Trophoblast cell (in vitro differentiated cells and primary cell): ENCODE measurements around the gene ZFC3H1.

Source experiments
- DNase-seq, 2 donors: peaks; one replicate each; pipeline ENCODE4 v3.0.0-alpha.2; 2016
- H2AFZ ChIP-seq: 2 replicates; pipeline ENCODE4 v1.6.1; 2013; ENCODE audit warnings: low read length, moderate library complexity, mild to moderate bottlenecking; ENCODE audit not compliant: insufficient read depth, poor library complexity
- H2AK5ac ChIP-seq: 2 replicates; pipeline ENCODE4 v1.6.1; 2013; ENCODE audit warnings: mild to moderate bottlenecking, low read length
- H2BK120ac ChIP-seq: 2 replicates; pipeline ENCODE4 v1.6.1; 2013; ENCODE audit warnings: low read length, mild to moderate bottlenecking, moderate library complexity; ENCODE audit not compliant: insufficient read depth, poor library complexity
- H2BK12ac ChIP-seq: 2 replicates; pipeline ENCODE4 v1.6.1; 2013; ENCODE audit warnings: mild to moderate bottlenecking, low read length, moderate library complexity
- H2BK5ac ChIP-seq: 2 replicates; pipeline ENCODE4 v1.6.1; 2013; ENCODE audit warnings: low read length, low read depth, moderate library complexity, mild to moderate bottlenecking; ENCODE audit not compliant: poor library complexity
- H3K14ac ChIP-seq: 2 replicates; pipeline ENCODE4 v1.6.1; 2013; ENCODE audit warnings: mild to moderate bottlenecking, low read length
- H3K18ac ChIP-seq: 2 replicates; pipeline ENCODE4 v1.6.1; 2013; ENCODE audit warnings: mild to moderate bottlenecking, low read length
- H3K23ac ChIP-seq: 2 replicates; pipeline ENCODE4 v1.6.1; 2013; ENCODE audit warnings: low read length
- H3K27ac ChIP-seq: 2 replicates; pipeline ENCODE4 v1.5.1; 2013; ENCODE audit warnings: low read depth, mild to moderate bottlenecking, inconsistent platforms, low read length, moderate library complexity
- H3K27me3 ChIP-seq: 2 replicates; pipeline ENCODE4 v1.6.1; 2013; ENCODE audit warnings: inconsistent platforms, mild to moderate bottlenecking, low read length, moderate library complexity; ENCODE audit not compliant: insufficient read depth
- H3K36me3 ChIP-seq, 2 experiments: 1 replicate in 1 of 2; 2 replicates in 1 of 2; pipeline ENCODE4 v1.6.1; 2013; ENCODE audit warnings: low read length in 2 of 2, mild to moderate bottlenecking in 2 of 2, moderate library complexity in 1 of 2; ENCODE audit not compliant: insufficient read depth in 2 of 2, control insufficient read depth in 1 of 2
- H3K4ac ChIP-seq: 2 replicates; pipeline ENCODE4 v1.6.1; 2013; ENCODE audit warnings: low read depth, mild to moderate bottlenecking, low read length, moderate library complexity
- H3K4me1 ChIP-seq, 2 experiments: 1 replicate in 1 of 2; 2 replicates in 1 of 2; pipeline ENCODE4 v1.6.1; 2013; ENCODE audit warnings: low read length in 2 of 2, mild to moderate bottlenecking in 2 of 2, moderate library complexity in 1 of 2; ENCODE audit not compliant: insufficient read depth in 2 of 2, control insufficient read depth in 1 of 2
- H3K4me2 ChIP-seq: 2 replicates; pipeline ENCODE4 v1.6.1; 2013; ENCODE audit warnings: inconsistent platforms, mild to moderate bottlenecking, low read length, moderate library complexity
- H3K4me3 ChIP-seq: 2 replicates; pipeline ENCODE4 v1.5.1; 2013; ENCODE audit warnings: mild to moderate bottlenecking, low read depth, low read length, inconsistent platforms
- H3K79me1 ChIP-seq: one replicate; pipeline ENCODE4 v1.6.1; 2013; ENCODE audit warnings: low read length
- H3K79me2 ChIP-seq: 2 replicates; pipeline ENCODE4 v1.6.1; 2013; ENCODE audit warnings: low read length, mild to moderate bottlenecking; ENCODE audit not compliant: control insufficient read depth, insufficient read depth, poor library complexity
- H3K9ac ChIP-seq: 2 replicates; pipeline ENCODE4 v1.6.1; 2013; ENCODE audit warnings: mild to moderate bottlenecking, low read length
- H3K9me3 ChIP-seq: 2 replicates; pipeline ENCODE4 v1.6.1; 2013; ENCODE audit warnings: low read depth, mild to moderate bottlenecking, control low read depth, inconsistent platforms, low read length; ENCODE audit not compliant: insufficient read depth
- H4K12ac ChIP-seq: 2 replicates; pipeline ENCODE4 v1.6.1; 2013; ENCODE audit warnings: low read depth, mild to moderate bottlenecking, low read length, moderate library complexity
- H4K8ac ChIP-seq: 2 replicates; pipeline ENCODE4 v1.6.1; 2013; ENCODE audit warnings: low read depth, mild to moderate bottlenecking, low read length, moderate library complexity
- H4K91ac ChIP-seq: one replicate; pipeline ENCODE4 v1.6.1; 2013; ENCODE audit warnings: low read depth, mild to moderate bottlenecking, low read length, moderate library complexity
- WGBS: extraction: QIAGEN DNeasy Blood & Tissue Kit; methylation state at CpG from one replicate; pipeline ENCODE4 v1.1.7; 2013; ENCODE audit warnings: missing lambda C conversion rate; ENCODE audit not compliant: insufficient read length, insufficient coverage; ENCODE audit errors: extremely low coverage; 5-methylcytosine and 5-hydroxymethylcytosine counted together

Gene ZFC3H1

DNA sequence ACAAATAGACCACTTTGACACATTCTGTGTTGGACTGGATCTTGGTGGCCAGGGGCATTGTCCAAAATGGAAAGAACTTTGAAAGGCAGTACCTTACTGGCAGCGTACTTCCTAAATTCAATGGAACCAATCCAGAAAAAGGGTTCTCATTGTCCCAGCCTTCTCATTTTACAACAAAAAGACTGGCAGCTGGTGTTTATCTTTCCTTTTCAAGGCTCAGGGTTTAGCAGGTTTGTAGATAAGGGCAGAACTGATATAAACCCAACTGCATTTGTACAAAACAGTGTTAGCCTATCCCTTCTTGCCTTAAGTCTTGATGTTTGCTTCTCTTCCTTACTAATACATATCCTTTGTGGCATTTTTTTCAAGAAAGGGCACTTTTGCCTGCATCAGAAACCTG is 8.2 kb upstream of the ZFC3H1 start:
- H2BK12ac ChIP-seq, result no peak overlapping the region
- H2BK120ac ChIP-seq, result no peak overlapping the region
- H3K18ac ChIP-seq, result no peak overlapping the region
- no peak overlapping the region for H2AK5ac ChIP-seq
- no peak overlapping the region for H3K4ac ChIP-seq
- H3K14ac ChIP-seq, result no peak overlapping the region
- H3K79me1 ChIP-seq, result no peaks in the 10 kb centered on the region
- H3K4me2 ChIP-seq, result no peak overlapping the region
- H3K27ac ChIP-seq, result no peak overlapping the region
- DNase-seq, result no peak
- H2AFZ ChIP-seq, result no peak overlapping the region
- WGBS, result no CpG with 5 or more reads among the region's 1 CpG
- H3K36me3 ChIP-seq, result no peaks in the 10 kb centered on the region
- no peak overlapping the region for H2BK5ac ChIP-seq
- no peaks in the 10 kb centered on the region for H3K79me2 ChIP-seq
- H3K9me3 ChIP-seq, result no peaks in the 10 kb centered on the region
- H4K91ac ChIP-seq, result no peak overlapping the region
- H3K9ac ChIP-seq, result no peak overlapping the region
- H4K12ac ChIP-seq, result no peak overlapping the region
- no peaks in the 10 kb centered on the region for H3K27me3 ChIP-seq
- H3K23ac ChIP-seq, result no peak overlapping the region
- H4K8ac ChIP-seq, result no peak overlapping the region
- no peak overlapping the region for H3K4me3 ChIP-seq
- no peaks in the 10 kb centered on the region for H3K4me1 ChIP-seq

DNA sequence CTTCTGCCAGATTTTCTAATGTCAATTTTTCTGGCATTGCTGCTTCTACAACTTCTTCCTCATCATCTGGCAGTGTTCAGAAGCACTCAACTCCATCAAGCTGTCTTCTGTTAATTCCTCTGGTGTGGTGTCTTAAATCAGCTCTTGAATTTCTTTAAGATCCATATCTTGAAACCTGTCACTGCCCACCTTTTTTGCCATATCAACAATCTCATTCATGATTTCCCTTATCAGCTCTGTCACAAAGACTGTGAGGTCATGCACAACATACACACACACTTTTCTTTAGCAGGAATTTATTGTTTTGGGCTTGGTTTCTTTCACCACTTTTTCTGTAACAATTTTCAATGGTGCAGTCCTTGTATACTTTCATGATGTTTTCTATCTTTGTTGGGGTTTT is 7.7 kb upstream of the ZFC3H1 start:
- no peak overlapping the region for H3K4me2 ChIP-seq
- H3K9me3 ChIP-seq, result no peaks in the 10 kb centered on the region
- H3K27ac ChIP-seq, result no peak overlapping the region
- H3K36me3 ChIP-seq, result no peaks in the 10 kb centered on the region
- no peak overlapping the region for H3K4me3 ChIP-seq
- no peaks in the 10 kb centered on the region for H3K79me1 ChIP-seq
- H3K79me2 ChIP-seq, result no peaks in the 10 kb centered on the region
- H2BK5ac ChIP-seq, result no peak overlapping the region
- H3K18ac ChIP-seq, result no peak overlapping the region
- no peak overlapping the region for H4K91ac ChIP-seq
- H3K9ac ChIP-seq, result no peak overlapping the region
- no peak overlapping the region for H2BK120ac ChIP-seq
- H2AFZ ChIP-seq, result no peak overlapping the region
- no peak overlapping the region for H4K8ac ChIP-seq
- DNase-seq, result no peak
- H4K12ac ChIP-seq, result no peak overlapping the region
- no peak overlapping the region for H3K23ac ChIP-seq
- H2BK12ac ChIP-seq, result no peak overlapping the region
- H3K4me1 ChIP-seq, result no peaks in the 10 kb centered on the region
- no peak overlapping the region for H3K14ac ChIP-seq
- no peak overlapping the region for H3K4ac ChIP-seq
- H2AK5ac ChIP-seq, result no peak overlapping the region
- no peaks in the 10 kb centered on the region for H3K27me3 ChIP-seq

DNA sequence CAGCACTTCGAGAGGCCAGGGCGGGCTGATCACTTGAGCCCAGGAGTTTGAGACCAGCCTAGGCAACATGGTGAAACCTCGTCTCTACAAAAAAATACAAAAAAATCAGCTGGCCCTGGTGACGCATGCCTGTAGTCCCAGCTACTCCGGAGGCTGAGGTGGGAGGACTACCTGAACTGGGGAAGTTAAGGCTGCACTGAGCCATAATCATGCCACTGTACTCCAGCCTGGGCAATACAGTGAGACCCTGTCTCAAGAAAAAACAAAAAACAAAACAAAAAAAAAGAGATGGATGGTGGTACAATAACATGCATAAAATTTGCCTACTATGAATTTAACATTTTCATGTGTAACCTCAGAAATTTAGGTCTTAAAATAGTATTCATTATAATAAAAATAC is 2.6 kb upstream of the ZFC3H1 start:
- no CpG with 5 or more reads among the region's 5 CpGs for WGBS

GRCh38 chr12:71665090-71665463 is 1.4 kb upstream of the ZFC3H1 start:
- no peak overlapping the region for H4K91ac ChIP-seq
- H3K4me2 ChIP-seq, result peak overlapping the region; percentile 59
- no peak overlapping the region for H3K18ac ChIP-seq
- no peak overlapping the region for H2AK5ac ChIP-seq
- no peak overlapping the region for H3K9ac ChIP-seq
- no peak overlapping the region for H3K4me3 ChIP-seq
- no peak for DNase-seq
- H3K9me3 ChIP-seq, result no peaks in the 10 kb centered on the region
- H4K8ac ChIP-seq, result no peak overlapping the region
- no peaks in the 10 kb centered on the region for H3K36me3 ChIP-seq
- H3K23ac ChIP-seq, result no peak overlapping the region
- H2BK12ac ChIP-seq, result no peak overlapping the region
- H3K27me3 ChIP-seq, result no peaks in the 10 kb centered on the region
- no peak overlapping the region for H3K14ac ChIP-seq
- no peak overlapping the region for H2BK120ac ChIP-seq
- H3K4me1 ChIP-seq, result peaks cover 0 to 2% of the 10 kb centered on the region in 2 experiments
- no peak overlapping the region for H3K4ac ChIP-seq
- no peak overlapping the region for H4K12ac ChIP-seq
- WGBS, result no CpG with 5 or more reads among the region's 4 CpGs
- no peak overlapping the region for H3K27ac ChIP-seq
- H2BK5ac ChIP-seq, result no peak overlapping the region
- peaks cover 13% of the 10 kb centered on the region for H3K79me1 ChIP-seq
- H2AFZ ChIP-seq, result no peak overlapping the region
- peaks cover 13% of the 10 kb centered on the region for H3K79me2 ChIP-seq

More for the DNA sequence above, 2.6 kb upstream of the ZFC3H1 start:
- Histone ChIP-seq H3K79me1 (peaks cover 13% of the 10 kb centered on the region), H2BK5ac (no peak overlapping the region), H3K4ac (no peak overlapping the region), H3K23ac (no peak overlapping the region), H3K36me3 (no peaks in the 10 kb centered on the region), H3K4me2 (no peak overlapping the region), H3K18ac (no peak overlapping the region), H3K4me3 (no peak overlapping the region), H3K79me2 (peaks cover 13% of the 10 kb centered on the region), H3K14ac (no peak overlapping the region), H3K4me1 (peaks cover 0 to 2% of the 10 kb centered on the region in 2 experiments), H4K12ac (no peak overlapping the region), H3K9ac (no peak overlapping the region), H2BK12ac (no peak overlapping the region), H2BK120ac (no peak overlapping the region), H3K27ac (no peak overlapping the region), H4K8ac (no peak overlapping the region), H2AK5ac (no peak overlapping the region), H2AFZ (no peak overlapping the region), H3K9me3 (no peaks in the 10 kb centered on the region), H3K27me3 (no peaks in the 10 kb centered on the region), H4K91ac (no peak overlapping the region)
- no peak for DNase-seq
